H1 (cell line): ENCODE measurements around the gene ACE. TPM values are rescaled to one million over a fixed set of nuclear protein-coding genes. Genes with fewer than 3 reads are reported as not detected.
A peak's percentile ranks its signal among the peaks of the same experiment; 100 is the strongest.

ENCODE experiments used
- ASH2L ChIP-seq: fragments of 200-600, 300-600 bp; sonication (generic); IDR thresholded peaks from one replicate; pipeline ENCODE4 v1.7.1; 2017; ENCODE audit warnings: low read length
- CHD7 ChIP-seq: fragments of 300-600 bp; sonication (generic); IDR thresholded peaks from 2 replicates; pipeline ENCODE4 v1.7.1; 2012; ENCODE audit warnings: low read length, moderate library complexity, mild to moderate bottlenecking, inconsistent platforms; ENCODE audit not compliant: insufficient replicate concordance
- CTBP2 ChIP-seq: IDR thresholded peaks from 2 replicates; pipeline ENCODE4 v1.7.0; 2011; ENCODE audit warnings: borderline replicate concordance, mild to moderate bottlenecking, moderate library complexity, mixed read lengths, low read length; ENCODE audit not compliant: insufficient read depth, insufficient read length
- EGR1 ChIP-seq: IDR thresholded peaks from 2 replicates; pipeline ENCODE4 v1.6.1; 2011; ENCODE audit warnings: low read depth, low read length, borderline replicate concordance
- EP300 ChIP-seq, 2 experiments: IDR thresholded peaks; 1 replicate in 1 of 2; 2 replicates in 1 of 2; pipeline ENCODE4 v1.6.1; 2011 to 2012; ENCODE audit warnings: low read depth in 2 of 2, low read length in 2 of 2, mild to moderate bottlenecking in 2 of 2, borderline replicate concordance in 1 of 2, inconsistent platforms in 1 of 2, moderate library complexity in 1 of 2
- NRF1 ChIP-seq: IDR thresholded peaks from 2 replicates; pipeline ENCODE4 v1.6.1; 2011; ENCODE audit warnings: mild to moderate bottlenecking, low read depth, low read length, improper control_type of control experiment
- PHF8 ChIP-seq: fragments of 200-600 bp; sonication (generic); conservative IDR thresholded peaks from 2 replicates; pipeline ENCODE4 v1.7.1; 2012; ENCODE audit warnings: low read depth, mild to moderate bottlenecking, inconsistent platforms, low read length, moderate library complexity
- POLR2A ChIP-seq, 2 experiments: IDR thresholded peaks; 1 replicate in 1 of 2; 2 replicates in 1 of 2; pipeline ENCODE4 v1.6.1; 2011; ENCODE audit warnings: low read depth in 2 of 2, low read length in 2 of 2, mild to moderate bottlenecking in 2 of 2; ENCODE audit errors: control extremely low read depth in 1 of 2
- SIN3A ChIP-seq, 2 experiments: IDR thresholded peaks in 1 of 2; conservative IDR thresholded peaks in 1 of 2; 2 replicates each; pipeline ENCODE4 v1.6.1; 2011 to 2012; ENCODE audit warnings: low read length in 2 of 2, improper control_type of control experiment in 1 of 2, low read depth in 1 of 2, mild to moderate bottlenecking in 1 of 2
- polyA plus RNA-seq, 7 experiments: library from polyadenylated mRNA; depleted of rRNA in 3 of 7; stranded (reverse) in 5 of 7; unstranded in 2 of 7; fragments of >200 nt in 5 of 7; fragments of 200-250 nt in 2 of 7; gene quantifications; 1 replicate in 5 of 7; 2 replicates in 1 of 7; 4 replicates in 1 of 7; pipeline versions ENCODE4 v1.2.1 to v1.2.3, GENCODE V29; 2011 to 2013; ENCODE audit warnings: missing spikeins in 2 of 7, mixed read lengths in 2 of 7
- total RNA-seq: library from RNA; stranded (reverse); fragmentation: NEBNext Ultra II Directional; extraction: Animal tissue kit (Norgen Biotek cat#: 25700); gene quantifications from 2 replicates; pipeline ENCODE4 v1.2.1, GENCODE V29; 2021

The ACE gene
- total and polyA plus RNA-seq, 2 of the 8 experiments (the other 6 are each of a cell fraction or from before 2014, with no cell fraction given), result 2.5 to 5.5 TPM

GRCh38 chr17:63477480-63478440 lies 899 bp downstream of the ACE start (continued):
- TF ChIP-seq CTBP2 (no peak), POLR2A (IDR thresholded peaks at IDR 0.05; ENCODE audit: control extremely low read depth in 1 of 2, low read depth in 2 of 2, low read length in 2 of 2) (no peak), NRF1 (no peak), CHD7 (no peak), EP300 (IDR thresholded peaks at IDR 0.05; ENCODE audit: borderline replicate concordance in 1 of 2, low read depth in 2 of 2, low read length in 2 of 2) (no peak), EGR1 (no peak), PHF8 (no peak), ASH2L (peak; percentile 54), SIN3A (conservative IDR thresholded peaks at IDR 0.05 in 1 of 2, IDR thresholded peaks at IDR 0.05 in 1 of 2; ENCODE audit: low read depth in 1 of 2, low read length in 2 of 2) (no peak)
